Ovary (tissue), 9 donors: Measurements from ENCODE around the gene COL13A1. TPM values are rescaled to one million over a fixed set of nuclear protein-coding genes. Genes with fewer than 3 reads are reported as not detected.

Experiments used
- DNase-seq, 5 donors: peaks; one replicate each; pipeline ENCODE4 v3.0.0-alpha.2; 2019 to 2020
- H3K27ac ChIP-seq, 2 donors: fragments of 200-600 bp; one replicate each; pipeline versions ENCODE4 v1.5.1 to v1.8.0; 2019 to 2022
- H3K27me3 ChIP-seq: fragments of 200-600 bp; one replicate; pipeline ENCODE4 v1.8.0; 2022
- H3K36me3 ChIP-seq: fragments of 200-600 bp; sonication (generic); one replicate; pipeline ENCODE4 v1.5.1; 2019
- H3K4me1 ChIP-seq: one replicate; pipeline ENCODE4 v1.8.1; 2013; ENCODE audit warnings: mild to moderate bottlenecking, moderate library complexity; ENCODE audit not compliant: insufficient read depth
- H3K4me3 ChIP-seq: fragments of 200-600 bp; sonication (generic); one replicate; pipeline ENCODE4 v1.5.1; 2017
- H3K9me3 ChIP-seq, 2 donors: fragments of 200-600 bp in 1 of 2; sonication (generic) in 1 of 2; one replicate each; pipeline versions ENCODE4 v1.5.1 to v1.8.1; 2013 to 2019; ENCODE audit warnings: mild to moderate bottlenecking in 1 of 2, moderate library complexity in 1 of 2
- EP300 ChIP-seq: sonication (generic); formaldehyde crosslinking; IDR thresholded peaks from one replicate; pipeline ENCODE4 v1.6.1; 2017; ENCODE audit warnings: antibody characterized with exemption
- POLR2A ChIP-seq: fragments of 450-650 bp; IDR thresholded peaks from one replicate; pipeline ENCODE4 v1.6.1; 2017; ENCODE audit warnings: antibody characterized with exemption, mild to moderate bottlenecking, moderate library complexity
- WGBS, 3 donors: extraction: QIAGEN DNeasy Blood & Tissue Kit in 1 of 3; methylation state at CpG; one replicate each; pipeline versions ENCODE4 v1.1.5 to v1.1.7; 2013 to 2017; 5-methylcytosine and 5-hydroxymethylcytosine counted together
- intact Hi-C, 4 donors: fragments of 100-400 bp; cut with DNase I; formaldehyde crosslinking; loops; one replicate each; pipeline versions ENCODE4 v1.11.0 to v1.15.1; 2022 to 2023
- polyA plus RNA-seq, 2 donors: library from polyadenylated mRNA; stranded (reverse); fragments of 200-250 nt in 1 of 2; fragments of 350-450 nt in 1 of 2; fragmentation: Illumina TruSeq in 1 of 2; extraction: RNeasy Lipid Tissue Mini Kit (QIAGEN cat#74804) in 1 of 2; gene quantifications; one replicate each; pipeline ENCODE4 v1.2.3, GENCODE V29; 2013 to 2014
- total RNA-seq, 7 donors: library from RNA; depleted of rRNA in 2 of 7; stranded (reverse); fragments of >200 nt in 2 of 7; fragmentation: NEBNext Ultra II Directional in 3 of 7; extraction: Animal tissue kit (Norgen Biotek cat#: 25700) in 3 of 7; gene quantifications; one replicate each; pipeline versions ENCODE4 v1.1.0 to v1.2.4, GENCODE V29; 2016 to 2023
- TF ChIP-seq, protein P1 (sequence below), 3 donors: fragments of 450-650 bp in 2 of 3; fragments of 200-600 bp in 1 of 3; IDR thresholded peaks; one replicate each; pipeline versions ENCODE4 v1.5.1 to v1.8.0; 2016 to 2022; ENCODE audit warnings: antibody characterized with exemption in 3 of 3, mild to moderate bottlenecking in 1 of 3
- donor health status: DM: no; HTN: no; CAD: no; lungs with moderate emphysema.
- donor health status: DM: no; HTN: no; CAD: no.
- donor health status: Bipolar disorder and iron deficiency.
- donor health status: DM: yes; HTN: yes; CAD: no.
- donor health status: DM: no; HTN: no; CAD: no.
- donor health status: DM: yes; HTN: yes; CAD: no.

The COL13A1 gene
- total and polyA plus RNA-seq, 9 donors: 0.48 to 3.1 (median 1.1) TPM

DNA sequence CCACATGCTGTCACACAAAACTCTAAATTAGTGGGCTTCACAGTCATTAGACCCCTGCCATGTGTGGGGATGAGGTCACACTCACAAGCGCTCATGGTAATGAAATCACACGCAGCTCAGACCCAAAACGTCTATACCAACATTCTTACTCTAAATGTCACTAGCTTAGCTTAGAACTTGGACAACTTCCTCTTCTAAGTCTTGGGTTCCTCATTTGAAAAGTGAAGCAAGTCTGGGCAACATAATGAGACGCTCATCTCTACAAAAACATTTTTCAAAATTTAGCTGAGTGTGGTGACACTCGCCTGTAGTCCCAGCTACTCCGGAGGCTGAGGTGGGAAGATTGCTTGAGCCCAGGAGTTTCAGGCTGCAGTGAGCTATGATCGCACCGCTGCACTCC, 158.2 kb downstream of the COL13A1 start:
- TF ChIP-seq EP300 (no peak), POLR2A (no peak)
- TF ChIP-seq, protein P1, sequence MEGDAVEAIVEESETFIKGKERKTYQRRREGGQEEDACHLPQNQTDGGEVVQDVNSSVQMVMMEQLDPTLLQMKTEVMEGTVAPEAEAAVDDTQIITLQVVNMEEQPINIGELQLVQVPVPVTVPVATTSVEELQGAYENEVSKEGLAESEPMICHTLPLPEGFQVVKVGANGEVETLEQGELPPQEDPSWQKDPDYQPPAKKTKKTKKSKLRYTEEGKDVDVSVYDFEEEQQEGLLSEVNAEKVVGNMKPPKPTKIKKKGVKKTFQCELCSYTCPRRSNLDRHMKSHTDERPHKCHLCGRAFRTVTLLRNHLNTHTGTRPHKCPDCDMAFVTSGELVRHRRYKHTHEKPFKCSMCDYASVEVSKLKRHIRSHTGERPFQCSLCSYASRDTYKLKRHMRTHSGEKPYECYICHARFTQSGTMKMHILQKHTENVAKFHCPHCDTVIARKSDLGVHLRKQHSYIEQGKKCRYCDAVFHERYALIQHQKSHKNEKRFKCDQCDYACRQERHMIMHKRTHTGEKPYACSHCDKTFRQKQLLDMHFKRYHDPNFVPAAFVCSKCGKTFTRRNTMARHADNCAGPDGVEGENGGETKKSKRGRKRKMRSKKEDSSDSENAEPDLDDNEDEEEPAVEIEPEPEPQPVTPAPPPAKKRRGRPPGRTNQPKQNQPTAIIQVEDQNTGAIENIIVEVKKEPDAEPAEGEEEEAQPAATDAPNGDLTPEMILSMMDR (IDR thresholded peaks at IDR 0.05): no peak
- 87 to 90% (median 88%) methylated on average over 8 of the region's 8 CpGs for WGBS, 3 donors
- DNase-seq: no peak

GRCh38 chr10:69960606-69960987, 158.9 kb downstream of the COL13A1 start:
- Histone ChIP-seq H3K4me3 (no peak overlapping the region), H3K9me3 (no peaks in the 10 kb centered on the region), H3K27me3 (no peaks in the 10 kb centered on the region), H3K27ac (no peak overlapping the region), H3K4me1 (no peaks in the 10 kb centered on the region), H3K36me3 (no peaks in the 10 kb centered on the region)
- TF ChIP-seq EP300 (no peak), POLR2A (no peak)
- TF ChIP-seq, protein P1 (IDR thresholded peaks at IDR 0.05): no peak
- DNase-seq: no peak
- WGBS, 3 donors: 77 to 82% (median 78%) methylated on average over 4 of the region's 4 CpGs
- intact Hi-C loops: no loop called here

More for the DNA sequence above, 158.2 kb downstream of the COL13A1 start:
- Histone ChIP-seq H3K4me3 (no peak overlapping the region), H3K4me1 (no peaks in the 10 kb centered on the region), H3K27ac (no peak overlapping the region), H3K36me3 (no peaks in the 10 kb centered on the region), H3K27me3 (no peaks in the 10 kb centered on the region), H3K9me3 (no peaks in the 10 kb centered on the region)
- intact Hi-C loops: no loop called here

- TF ChIP-seq, protein P1 (IDR thresholded peaks at IDR 0.05): no peak
- TF ChIP-seq POLR2A (no peak), EP300 (no peak)
- Histone ChIP-seq H3K36me3 (no peaks in the 10 kb centered on the region), H3K27ac (no peak overlapping the region), H3K9me3 (no peaks in the 10 kb centered on the region), H3K27me3 (no peaks in the 10 kb centered on the region), H3K4me3 (no peak overlapping the region), H3K4me1 (no peaks in the 10 kb centered on the region)
- DNase-seq: no peak
- WGBS, 3 donors: 52 to 57% (median 54%) methylated on average over 12 of the region's 12 CpGs
- intact Hi-C loops: no loop called here
These were observed 159.5 kb downstream of the COL13A1 start for GRCh38 chr10:69960988-69961880.

DNA sequence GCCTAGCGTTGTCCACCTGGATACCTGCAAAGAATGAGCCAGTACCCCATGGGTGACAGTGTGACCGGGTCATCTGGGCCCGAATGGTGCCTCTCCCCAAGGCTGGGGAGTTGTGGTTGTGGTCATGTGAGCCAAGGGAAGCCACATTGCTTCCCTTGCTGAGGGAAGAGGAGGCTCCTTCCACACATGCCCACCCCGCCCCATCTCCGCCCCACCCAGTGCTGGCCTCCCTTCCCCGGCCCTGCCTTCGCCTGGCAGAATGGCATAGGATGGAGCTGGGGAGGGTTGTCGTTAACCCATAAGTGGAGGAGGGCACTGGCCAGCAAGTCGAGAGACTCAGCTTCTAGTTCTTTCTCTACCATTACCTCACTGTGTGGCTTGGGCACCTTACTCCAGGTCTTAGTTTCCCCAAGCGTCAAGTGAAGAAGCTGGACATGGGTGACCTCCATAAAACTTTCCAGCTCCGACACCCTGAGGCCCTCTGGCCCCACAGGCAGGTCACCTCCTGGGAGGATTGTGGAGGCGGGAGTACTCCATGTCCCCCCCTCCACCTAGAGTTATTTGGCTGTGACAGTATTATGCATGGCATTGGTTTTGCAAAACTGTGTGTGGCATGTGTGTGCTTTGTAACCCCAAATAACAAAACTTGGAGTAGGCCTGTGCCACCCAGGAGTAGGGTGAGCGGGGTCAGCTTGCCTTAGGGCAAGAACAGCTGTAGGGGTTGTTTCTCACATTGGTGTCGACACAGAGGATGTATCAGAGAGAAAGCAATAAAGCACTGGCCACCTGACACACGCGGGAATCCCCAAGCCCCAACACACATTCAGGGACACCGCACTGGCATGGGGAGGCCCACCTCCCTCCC, 160.4 kb downstream of the COL13A1 start:
- H3K36me3 ChIP-seq: no peaks in the 10 kb centered on the region
- no peaks in the 10 kb centered on the region for H3K4me1 ChIP-seq
- H3K4me3 ChIP-seq: no peak overlapping the region
- intact Hi-C loops: no loop called here
- H3K27me3 ChIP-seq: no peaks in the 10 kb centered on the region
- TF ChIP-seq POLR2A (no peak), EP300 (no peak)
- TF ChIP-seq, protein P1 (IDR thresholded peaks at IDR 0.05): no peak
- no peak for DNase-seq
- no peak overlapping the region for H3K27ac ChIP-seq
- 83 to 91% (median 84%) methylated on average over 16 to 17 of the region's 17 CpGs for WGBS, 3 donors
- no peaks in the 10 kb centered on the region for H3K9me3 ChIP-seq
